Lower lobe of right lung (tissue), 2 donors: ENCODE measurements around the gene MYPN. TPM values are rescaled to one million over a fixed set of nuclear protein-coding genes. Genes with fewer than 3 reads are reported as not detected.

Experiments
- ATAC-seq, 2 donors: fragments of 200-7000 bp; cut with Tn5 transposase; one replicate each; pipeline ENCODE4 v1.9.1; 2020 to 2022; ENCODE audit warnings: mild to moderate bottlenecking in 2 of 2, moderate library complexity in 2 of 2
- DNase-seq: peaks from one replicate; pipeline ENCODE4 v3.0.0-alpha.2; 2020
- H3K27ac ChIP-seq: fragments of 200-600 bp; one replicate; pipeline ENCODE4 v1.8.0; 2022
- H3K27me3 ChIP-seq: fragments of 200-600 bp; one replicate; pipeline ENCODE4 v1.8.0; 2022; ENCODE audit warnings: low read depth
- H3K36me3 ChIP-seq: fragments of 200-600 bp; one replicate; pipeline ENCODE4 v1.8.0; 2022; ENCODE audit warnings: mild to moderate bottlenecking
- H3K4me1 ChIP-seq: fragments of 200-600 bp; one replicate; pipeline ENCODE4 v1.8.0; 2022
- H3K4me3 ChIP-seq: fragments of 200-600 bp; one replicate; pipeline ENCODE4 v1.8.0; 2022; ENCODE audit warnings: mild to moderate bottlenecking
- H3K9me3 ChIP-seq: fragments of 200-600 bp; one replicate; pipeline ENCODE4 v1.8.0; 2022
- CTCF ChIP-seq: fragments of 200-600 bp; IDR thresholded peaks from one replicate; pipeline ENCODE4 v1.8.0; 2022; ENCODE audit warnings: antibody characterized with exemption, mild to moderate bottlenecking
- intact Hi-C: fragments of 100-400 bp; cut with DNase I; formaldehyde crosslinking; loops from one replicate; pipeline ENCODE4 v1.11.0; 2022
- total RNA-seq: library from RNA; stranded (reverse); fragmentation: NEBNext Ultra II Directional; extraction: Animal tissue kit (Norgen Biotek cat#: 25700); gene quantifications from one replicate; pipeline ENCODE4 v1.2.1, GENCODE V29; 2021
- donor health status: DM: no; HTN: yes; CAD: no; lungs with severe emphysema.

MYPN gene
- total RNA-seq, 1 donor from 2014 or later, result not detected

GRCh38 chr10:68110027-68110426, 739 bp downstream of the MYPN start:
- ATAC-seq (no peak), DNase-seq (no peak)
- Histone ChIP-seq H3K27me3 (no peaks in the 10 kb centered on the region), H3K4me3 (no peak overlapping the region), H3K9me3 (no peaks in the 10 kb centered on the region), H3K4me1 (no peaks in the 10 kb centered on the region), H3K27ac (no peak overlapping the region), H3K36me3 (no peaks in the 10 kb centered on the region)
- intact Hi-C loops, result no loop called here
- no peak for TF ChIP-seq CTCF

- no peak for DNase-seq
- no peak overlapping the region for H3K4me3 ChIP-seq
- H3K36me3 ChIP-seq, result no peaks in the 10 kb centered on the region
- intact Hi-C loops, result no loop called here
- H3K9me3 ChIP-seq, result no peaks in the 10 kb centered on the region
- ATAC-seq, result no peak
- H3K27ac ChIP-seq, result no peak overlapping the region
- no peaks in the 10 kb centered on the region for H3K27me3 ChIP-seq
- no peak for TF ChIP-seq CTCF
- H3K4me1 ChIP-seq, result no peaks in the 10 kb centered on the region
These were observed 2.3 kb downstream of the MYPN start for GRCh38 chr10:68111584-68111983.

GRCh38 chr10:68112837-68113236, 3.5 kb downstream of the MYPN start:
- TF ChIP-seq CTCF, result no peak
- H3K36me3 ChIP-seq, result no peaks in the 10 kb centered on the region
- H3K4me1 ChIP-seq, result no peaks in the 10 kb centered on the region
- no peaks in the 10 kb centered on the region for H3K9me3 ChIP-seq
- no peak overlapping the region for H3K4me3 ChIP-seq
- intact Hi-C loops, result no loop called here
- DNase-seq (no peak), ATAC-seq (no peak)
- H3K27me3 ChIP-seq, result no peaks in the 10 kb centered on the region
- H3K27ac ChIP-seq, result no peak overlapping the region

GRCh38 chr10:68118657-68119056, 9.4 kb downstream of the MYPN start:
- no peaks in the 10 kb centered on the region for H3K4me1 ChIP-seq
- no peak overlapping the region for H3K27ac ChIP-seq
- H3K9me3 ChIP-seq, result no peaks in the 10 kb centered on the region
- no peak overlapping the region for H3K4me3 ChIP-seq
- DNase-seq (no peak), ATAC-seq (no peak)
- intact Hi-C loops, result no loop called here
- H3K27me3 ChIP-seq, result no peaks in the 10 kb centered on the region
- no peaks in the 10 kb centered on the region for H3K36me3 ChIP-seq
- no peak for TF ChIP-seq CTCF

- no peaks in the 10 kb centered on the region for H3K27me3 ChIP-seq
- H3K27ac ChIP-seq, result no peak overlapping the region
- no peaks in the 10 kb centered on the region for H3K9me3 ChIP-seq
- ATAC-seq (no peak), DNase-seq (no peak)
- H3K36me3 ChIP-seq, result no peaks in the 10 kb centered on the region
- no peaks in the 10 kb centered on the region for H3K4me1 ChIP-seq
- no peak for TF ChIP-seq CTCF
- no peak overlapping the region for H3K4me3 ChIP-seq
- intact Hi-C loops, result no loop called here
These were observed 11.9 kb downstream of the MYPN start for GRCh38 chr10:68121020-68121743.
